K562 (cell line): ENCODE measurements around the gene FAM53C. TPM values are rescaled to one million over a fixed set of nuclear protein-coding genes. Genes with fewer than 3 reads are reported as not detected.

Source experiments
- CC2D1A ChIP-seq: fragments of 450-650 bp; IDR thresholded peaks from 2 replicates; pipeline ENCODE4 v1.6.1; 2017; ENCODE audit warnings: mild to moderate bottlenecking
- ELF2 ChIP-seq: fragments of 250-450 bp; sonication (Bioruptor Pico); IDR thresholded peaks from 2 replicates; pipeline ENCODE4 v1.5.0; 2021; ENCODE audit warnings: mild to moderate bottlenecking
- GTF2E2 ChIP-seq: fragments of 200-800 bp; sonication (Bioruptor generic); IDR thresholded peaks from 2 replicates; pipeline ENCODE4 v1.6.1; 2016; ENCODE audit warnings: missing genetic modification characterization, missing compliant biosample characterization
- HDAC8 ChIP-seq: fragments of 450-650 bp; IDR thresholded peaks from 2 replicates; pipeline ENCODE4 v1.6.1; 2016; ENCODE audit warnings: mild to moderate bottlenecking, missing genetic modification characterization, moderate library complexity, missing compliant biosample characterization
- MAFG ChIP-seq: fragments of 450-650 bp; conservative IDR thresholded peaks from 2 replicates; pipeline ENCODE4 v1.6.1; 2016; ENCODE audit warnings: missing genetic modification characterization, missing compliant biosample characterization
- MNT ChIP-seq, 2 experiments: fragments of 450-650 bp; conservative IDR thresholded peaks; 2 replicates each; pipeline ENCODE4 v1.6.1; 2017; ENCODE audit warnings: mild to moderate bottlenecking in 2 of 2, moderate library complexity in 2 of 2
- RUNX1 ChIP-seq: sonication (generic); IDR thresholded peaks from 2 replicates; pipeline ENCODE4 v1.6.1; 2016; ENCODE audit warnings: antibody characterized with exemption, low read depth
- TSC22D4 ChIP-seq: fragments of 450-650 bp; IDR thresholded peaks from 2 replicates; pipeline ENCODE4 v1.6.1; 2016; ENCODE audit warnings: missing genetic modification characterization, missing biosample characterization, control low read depth
- ZBTB33 ChIP-seq: sonication (generic); formaldehyde crosslinking; IDR thresholded peaks from 2 replicates; pipeline ENCODE4 v1.8.1; 2023; ENCODE audit warnings: mild to moderate bottlenecking, missing genetic modification reagents
- ZBTB7A ChIP-seq: IDR thresholded peaks from 2 replicates; pipeline ENCODE4 v1.6.1; 2011; ENCODE audit warnings: low read depth, mild to moderate bottlenecking, low read length, moderate library complexity, borderline replicate concordance; ENCODE audit not compliant: control insufficient read depth
- ZNF175 ChIP-seq: fragments of 200-800 bp; sonication (Bioruptor generic); IDR thresholded peaks from 2 replicates; pipeline ENCODE4 v1.6.1; 2016; ENCODE audit warnings: low read depth, mild to moderate bottlenecking, missing genetic modification characterization, missing compliant biosample characterization
- ZNF217 ChIP-seq: sonication (generic); formaldehyde crosslinking; IDR thresholded peaks from 2 replicates; pipeline ENCODE4 v1.8.0; 2022; ENCODE audit warnings: mild to moderate bottlenecking, missing genetic modification reagents
- polyA plus RNA-seq, 8 experiments: library from polyadenylated mRNA; depleted of rRNA in 4 of 8; stranded (reverse) in 5 of 8; unstranded in 3 of 8; fragments of >200 nt; fragmentation: Nextera tagmentation in 2 of 8; fragmentation: Illumina TruSeq in 1 of 8; extraction: Ambion mirVana in 2 of 8; extraction: Trizol in 1 of 8; gene quantifications; 2 replicates each; pipeline versions ENCODE4 v1.2.1 to v1.2.3, GENCODE V29; 2011 to 2014; ENCODE audit warnings: inconsistent platforms in 1 of 8, missing spikeins in 1 of 8
- total RNA-seq, 7 experiments: library from RNA; depleted of rRNA in 6 of 7; stranded (reverse); fragments of >200 nt in 6 of 7; fragmentation: Illumina TruSeq in 2 of 7; extraction: Trizol in 2 of 7; gene quantifications; 2 replicates each; pipeline versions ENCODE4 v1.2.1 to v1.2.3, GENCODE V29; 2011 to 2021; ENCODE audit warnings: low replicate concordance in 1 of 7

The FAM53C gene
- total and polyA plus RNA-seq, 9 of the 15 experiments (the other 6 are each of a cell fraction or from before 2014, with no cell fraction given): 9.7 to 38.5 (median 25.2) TPM

- no peak for TF ChIP-seq HDAC8
- no peak for TF ChIP-seq ELF2
- no peak for TF ChIP-seq ZNF217 (CRISPR knock-in tag)
- peak; percentile 76 to 87 for TF ChIP-seq MNT (conservative IDR thresholded peaks at IDR 0.05)
- TF ChIP-seq TSC22D4 (tag): no peak
- TF ChIP-seq GTF2E2 (tag): no peak
- TF ChIP-seq ZBTB33 (CRISPR knock-in tag): no peak
- no peak for TF ChIP-seq RUNX1
- peak; percentile 82 for TF ChIP-seq CC2D1A
- 0 out of 2 replicates have a peak, but pooled peaks have one; percentile 37 for TF ChIP-seq ZBTB7A
- no peak for TF ChIP-seq ZNF175
- TF ChIP-seq MAFG (tag): no peak
Observed at GRCh38 chr5:138331449-138332368, 6.4 kb upstream of the FAM53C start, which contains the start of gene CDC25C (continued).
